ENCODE results near the gene STARD7. TPM values are rescaled to one million over a fixed set of nuclear protein-coding genes. Genes with fewer than 3 reads are reported as not detected.
"Not testable (repeated sequence)": the region's sequence is repeated elsewhere in the genome, so short reads cannot be mapped to it uniquely, and the experiment has no call there.

The STARD7 gene
- total RNA-seq, 4 donors from 2014 or later: 78.4 to 120 (median 112) TPM

- peak in 2 of 3 donors; percentile 56 to 74 for DNase-seq
- H3K27me3 ChIP-seq: no peaks in the 10 kb centered on the region
- peaks cover 0 to 41% (median 33%) of the 10 kb centered on the region in 4 donors for H3K4me1 ChIP-seq
- no peak for TF ChIP-seq POLR2A (IDR thresholded peaks at IDR 0.05)
- TF ChIP-seq CTCF (IDR thresholded peaks at IDR 0.05): no peak
- H3K4me3 ChIP-seq: peak overlapping the region; percentile 47 to 90 (median 72)
- H3K27ac ChIP-seq: peak overlapping the region; percentile 74 to 97 (median 81)
- H3K36me3 ChIP-seq: no peaks in the 10 kb centered on the region
- H3K9me3 ChIP-seq: no peaks in the 10 kb centered on the region
Measured at GRCh38 chr2:96144481-96145035, 64.1 kb downstream of the STARD7 start.

- peak overlapping the region in 3 of 4 donors; percentile 78 to 97 (median 84) for H3K27ac ChIP-seq
Measured at GRCh38 chr2:96143848-96144480, 64.7 kb downstream of the STARD7 start.

GRCh38 chr2:96143231-96143847 is 65.3 kb downstream of the STARD7 start:
- peaks cover 0 to 37% (median 30%) of the 10 kb centered on the region in 4 donors for H3K4me1 ChIP-seq
- no peak for TF ChIP-seq CTCF (IDR thresholded peaks at IDR 0.05)
- no peak for TF ChIP-seq POLR2A (IDR thresholded peaks at IDR 0.05)
- peak overlapping the region in 3 of 4 donors; percentile 2 to 97 (median 84) for H3K27ac ChIP-seq
- no peaks in the 10 kb centered on the region for H3K27me3 ChIP-seq
- no peaks in the 10 kb centered on the region for H3K9me3 ChIP-seq
- peak in 1 of 3 donors; percentile 44 for DNase-seq
- H3K36me3 ChIP-seq: no peaks in the 10 kb centered on the region
- peak overlapping the region; percentile 47 to 90 (median 72) for H3K4me3 ChIP-seq

More at GRCh38 chr2:96143848-96144480, 64.7 kb downstream of the STARD7 start:
- Histone ChIP-seq H3K4me1 (peaks cover 0 to 41% (median 32%) of the 10 kb centered on the region in 4 donors), H3K36me3 (no peaks in the 10 kb centered on the region), H3K4me3 (peak overlapping the region; percentile 47 to 90 (median 72)), H3K27me3 (no peaks in the 10 kb centered on the region), H3K9me3 (no peaks in the 10 kb centered on the region)
- TF ChIP-seq POLR2A (IDR thresholded peaks at IDR 0.05) (no peak), CTCF (IDR thresholded peaks at IDR 0.05) (peak in 3 of 6 experiments; percentile 3 to 38 (median 22))
- peak; percentile 41 to 61 (median 49) for DNase-seq

GRCh38 chr2:96142217-96143113 is 66.2 kb downstream of the STARD7 start:
- Histone ChIP-seq H3K4me3 (peak overlapping the region in 2 of 4 donors; percentile 73 to 90), H3K9me3 (no peaks in the 10 kb centered on the region), H3K27me3 (no peaks in the 10 kb centered on the region), H3K4me1 (peaks cover 0 to 30% (median 22%) of the 10 kb centered on the region in 4 donors), H3K36me3 (no peaks in the 10 kb centered on the region), H3K27ac (peak overlapping the region in 1 of 4 donors; percentile 97)
- peak; percentile 50 to 73 (median 73) for DNase-seq
- TF ChIP-seq POLR2A (IDR thresholded peaks at IDR 0.05) (no peak), CTCF (IDR thresholded peaks at IDR 0.05) (peak in 2 of 6 experiments; percentile 22 to 35)

GRCh38 chr2:96141624-96141967 is 67.0 kb downstream of the STARD7 start:
- H3K9me3 ChIP-seq, H3K36me3 ChIP-seq, H3K27me3 ChIP-seq, H3K4me3 ChIP-seq, DNase-seq: not testable (repeated sequence)
- Histone ChIP-seq H3K4me1 (peaks cover 0 to 21% (median 14%) of the 10 kb centered on the region in 4 donors), H3K27ac (peak overlapping the region in 1 of 4 donors; percentile 97)

Data from Peyer's patch (tissue), 4 donors.